ENCODE measurements around the gene ATN1.

Gene ATN1

GRCh38 chr12:6981152-6982052 lies 53.6 kb downstream of the ATN1 start:
- TF ChIP-seq CEBPB (IDR thresholded peaks at IDR 0.05) (no peak), FOXM1 (IDR thresholded peaks at IDR 0.05; ENCODE audit: borderline replicate concordance, low read depth) (no peak), EGR1 (IDR thresholded peaks at IDR 0.05) (no peak)

- TF ChIP-seq RAD21 (IDR thresholded peaks at IDR 0.05; ENCODE audit: low read depth) (no peak), NFIC (IDR thresholded peaks at IDR 0.05) (no peak), FOXM1 (IDR thresholded peaks at IDR 0.05; ENCODE audit: borderline replicate concordance, low read depth) (no peak)
These were observed 54.8 kb downstream of the ATN1 start for GRCh38 chr12:6982532-6982931.

GRCh38 chr12:6987956-6988553 lies 60.3 kb downstream of the ATN1 start:
- TF ChIP-seq RAD21 (IDR thresholded peaks at IDR 0.05; ENCODE audit: low read depth) (no peak), TAF1 (IDR thresholded peaks at IDR 0.05; ENCODE audit: low read depth) (no peak), MAX (IDR thresholded peaks at IDR 0.05) (no peak), NFIC (IDR thresholded peaks at IDR 0.05) (no peak), TEAD4 (IDR thresholded peaks at IDR 0.05) (no peak), YY1 (IDR thresholded peaks at IDR 0.05; ENCODE audit: low read depth) (no peak), USF1 (IDR thresholded peaks at IDR 0.05) (no peak), TCF12 (IDR thresholded peaks at IDR 0.05; ENCODE audit: low read depth) (no peak), REST (IDR thresholded peaks at IDR 0.05; ENCODE audit: low read depth) (no peak), FOXM1 (IDR thresholded peaks at IDR 0.05; ENCODE audit: borderline replicate concordance, low read depth) (no peak), EGR1 (IDR thresholded peaks at IDR 0.05) (no peak), CREB1 (IDR thresholded peaks at IDR 0.05; ENCODE audit: low read depth) (no peak)
